B cell (primary cell): Measurements from ENCODE around the gene ZNF580. TPM values are rescaled to one million over a fixed set of nuclear protein-coding genes. Genes with fewer than 3 reads are reported as not detected.

Experiments used
- ATAC-seq: fragments of 200-7000 bp; cut with Tn5 transposase; one replicate; pipeline ENCODE4 v1.10.0; 2021; ENCODE audit warnings: low read depth, mild to moderate bottlenecking, moderate number of reproducible peaks, moderate library complexity
- CTCF ChIA-PET: fragments of 350-600 bp; sonication (Branson Sonifier 250); formaldehyde crosslinking; loops from one replicate; lab custom pipeline; 2021; ENCODE audit warnings: antibody characterized with exemption, inconsistent platforms; lab: Charles Lee
- POLR2A ChIA-PET: fragments of 350-600 bp; sonication (Branson Sonifier 250); formaldehyde crosslinking; loops from one replicate; lab custom pipeline; 2021; ENCODE audit warnings: antibody characterized with exemption; lab: Charles Lee
- DNase-seq: peaks from one replicate; pipeline ENCODE4 v3.0.0; 2013
- H2AFZ ChIP-seq: 2 replicates; pipeline ENCODE4 v1.6.1; 2012; ENCODE audit warnings: mild to moderate bottlenecking, low read depth, low read length; ENCODE audit not compliant: insufficient read depth, poor library complexity, severe bottlenecking
- H3K27ac ChIP-seq, 2 donors: 1 replicate in 1 of 2; 2 replicates in 1 of 2; pipeline ENCODE4 v1.5.1; 2012 to 2013; ENCODE audit warnings: low read length in 2 of 2, mild to moderate bottlenecking in 2 of 2, moderate library complexity in 1 of 2
- H3K27me3 ChIP-seq, 4 experiments: fragments of 200-600 bp in 1 of 4; sonication (generic) in 1 of 4; replicated peaks in 1 of 4; 1 replicate in 2 of 4; 2 replicates in 2 of 4; pipeline versions ENCODE4 v1.6.1 to v1.7.0; 2013 to 2016; ENCODE audit warnings: low read length in 3 of 4, mild to moderate bottlenecking in 2 of 4, mixed read lengths in 1 of 4, moderate library complexity in 1 of 4; ENCODE audit not compliant: insufficient read depth in 4 of 4, control insufficient read depth in 3 of 4; ENCODE audit errors: control extremely low read depth in 1 of 4
- H3K36me3 ChIP-seq, 2 experiments: replicated peaks in 1 of 2; 1 replicate in 1 of 2; 2 replicates in 1 of 2; pipeline versions ENCODE4 v1.6.1 to v1.7.1; 2013; ENCODE audit warnings: low read length in 1 of 2; ENCODE audit not compliant: insufficient read depth in 2 of 2, control insufficient read depth in 1 of 2; ENCODE audit errors: control extremely low read depth in 1 of 2, extremely low read depth in 1 of 2
- H3K4me1 ChIP-seq, 2 donors: fragments of 200-600 bp in 1 of 2; sonication (generic) in 1 of 2; 1 replicate in 1 of 2; 2 replicates in 1 of 2; pipeline versions ENCODE4 v1.5.1 to v1.6.1; 2013 to 2017; ENCODE audit warnings: low read length in 2 of 2; ENCODE audit not compliant: control insufficient read depth in 2 of 2, insufficient read depth in 2 of 2
- H3K4me2 ChIP-seq: replicated peaks from 2 replicates; pipeline ENCODE3; 2012; ENCODE audit warnings: mild to moderate bottlenecking, low read depth, low read length; ENCODE audit not compliant: poor library complexity, severe bottlenecking
- H3K4me3 ChIP-seq, 5 experiments: fragments of 200-600 bp in 1 of 5; sonication (generic) in 1 of 5; 1 replicate in 3 of 5; 2 replicates in 2 of 5; pipeline versions ENCODE4 v1.5.1 to v1.7.0; 2011 to 2016; ENCODE audit warnings: low read length in 4 of 5, mild to moderate bottlenecking in 4 of 5, low read depth in 2 of 5, control low read depth in 1 of 5, moderate library complexity in 1 of 5; ENCODE audit not compliant: insufficient read depth in 1 of 5; ENCODE audit errors: control extremely low read depth in 1 of 5, extremely low read depth in 1 of 5
- H3K79me2 ChIP-seq: fragments of 200-600 bp; sonication (generic); one replicate; pipeline ENCODE4 v1.6.0; 2016; ENCODE audit warnings: low read length; ENCODE audit not compliant: control insufficient read depth, insufficient read depth
- H3K9ac ChIP-seq: fragments of 200-600 bp; sonication (generic); 2 replicates; pipeline ENCODE4 v1.6.1; 2017; ENCODE audit warnings: mild to moderate bottlenecking, low read length, moderate library complexity
- H3K9me3 ChIP-seq, 3 donors: one replicate each; pipeline versions ENCODE4 v1.6.1 to v1.7.1; 2013; ENCODE audit warnings: low read length in 2 of 3; ENCODE audit not compliant: control insufficient read depth in 2 of 3, insufficient read depth in 1 of 3; ENCODE audit errors: control extremely low read depth in 1 of 3
- H4K20me1 ChIP-seq: 2 replicates; pipeline ENCODE4 v1.6.0; 2012; ENCODE audit warnings: mild to moderate bottlenecking, low read length; ENCODE audit not compliant: insufficient read depth, control insufficient read depth, poor library complexity, severe bottlenecking
- H3K27ac Mint-ChIP-seq: one replicate; pipeline ENCODE4 v1.8.0; 2021; ENCODE audit warnings: mixed read lengths
- H3K27me3 Mint-ChIP-seq: one replicate; pipeline ENCODE4 v1.8.0; 2021; ENCODE audit warnings: mixed read lengths
- H3K4me1 Mint-ChIP-seq: one replicate; pipeline ENCODE4 v1.8.0; 2021; ENCODE audit warnings: mixed read lengths
- H3K4me3 Mint-ChIP-seq: one replicate; pipeline ENCODE4 v1.8.0; 2021; ENCODE audit warnings: mixed read lengths
- H3K9me3 Mint-ChIP-seq: one replicate; pipeline ENCODE4 v1.8.0; 2022; ENCODE audit warnings: mixed read lengths; ENCODE audit not compliant: insufficient read depth
- EZH2 ChIP-seq: IDR thresholded peaks from 2 replicates; pipeline ENCODE4 v1.6.1; 2012; ENCODE audit warnings: borderline replicate concordance, low read depth, mild to moderate bottlenecking, moderate library complexity, low read length; ENCODE audit not compliant: insufficient read depth, poor library complexity, severe bottlenecking
- WGBS: methylation state at CpG from one replicate; pipeline ENCODE4 v1.1.5; 2013; ENCODE audit warnings: missing lambda C conversion rate; ENCODE audit not compliant: insufficient coverage; 5-methylcytosine and 5-hydroxymethylcytosine counted together
- intact Hi-C: fragments of 100-400 bp; cut with micrococcal nuclease; formaldehyde crosslinking; loops from one replicate; pipeline ENCODE4 v1.10.0; 2022
- polyA plus RNA-seq: library from polyadenylated mRNA; depleted of rRNA; stranded (reverse); fragments of >200 nt; gene quantifications from 2 replicates; pipeline ENCODE4 v1.2.3, GENCODE V29; 2012
- total RNA-seq, 2 donors: library from RNA; stranded (reverse); fragments of 120-200 nt in 1 of 2; gene quantifications; 1 replicate in 1 of 2; 2 replicates in 1 of 2; pipeline versions ENCODE4 v1.2.3 to v1.2.4, GENCODE V29; 2013 to 2022
- TF ChIP-seq, protein P1 (sequence below): fragments of 200-600 bp; IDR thresholded peaks from one replicate; pipeline ENCODE4 v1.8.0; 2022; ENCODE audit warnings: antibody characterized with exemption, mild to moderate bottlenecking

The ZNF580 gene
- total and polyA plus RNA-seq, 2 donors (not counting 1 experiment from before 2014, with no cell fraction given): 69.8 to 101 TPM

- peaks cover 82% of the 10 kb centered on the region for H4K20me1 ChIP-seq
- H3K27ac Mint-ChIP-seq: no peak overlapping the region
Observed at GRCh38 chr19:55689411-55690108, 48.8 kb downstream of the ZNF580 start.

More at GRCh38 chr19:55689411-55690108, 48.8 kb downstream of the ZNF580 start:
- WGBS: 99% methylated on average over 32 of the region's 35 CpGs
- Histone ChIP-seq H3K9ac (no peak overlapping the region), H3K36me3 (peaks cover 0 to 89% of the 10 kb centered on the region in 2 experiments), H3K79me2 (peaks cover 58% of the 10 kb centered on the region), H3K9me3 (no peaks in the 10 kb centered on the region), H3K27ac (no peak overlapping the region), H3K4me1 (peaks cover 9 to 30% of the 10 kb centered on the region in 2 donors), H3K4me2 (no peak overlapping the region), H3K27me3 (no peaks in the 10 kb centered on the region), H3K4me3 (no peak overlapping the region), H2AFZ (no peak overlapping the region)
- DNase-seq (no peak), ATAC-seq (no peak)
- no peak overlapping the region for H3K4me3 Mint-ChIP-seq
- TF ChIP-seq, protein P1, sequence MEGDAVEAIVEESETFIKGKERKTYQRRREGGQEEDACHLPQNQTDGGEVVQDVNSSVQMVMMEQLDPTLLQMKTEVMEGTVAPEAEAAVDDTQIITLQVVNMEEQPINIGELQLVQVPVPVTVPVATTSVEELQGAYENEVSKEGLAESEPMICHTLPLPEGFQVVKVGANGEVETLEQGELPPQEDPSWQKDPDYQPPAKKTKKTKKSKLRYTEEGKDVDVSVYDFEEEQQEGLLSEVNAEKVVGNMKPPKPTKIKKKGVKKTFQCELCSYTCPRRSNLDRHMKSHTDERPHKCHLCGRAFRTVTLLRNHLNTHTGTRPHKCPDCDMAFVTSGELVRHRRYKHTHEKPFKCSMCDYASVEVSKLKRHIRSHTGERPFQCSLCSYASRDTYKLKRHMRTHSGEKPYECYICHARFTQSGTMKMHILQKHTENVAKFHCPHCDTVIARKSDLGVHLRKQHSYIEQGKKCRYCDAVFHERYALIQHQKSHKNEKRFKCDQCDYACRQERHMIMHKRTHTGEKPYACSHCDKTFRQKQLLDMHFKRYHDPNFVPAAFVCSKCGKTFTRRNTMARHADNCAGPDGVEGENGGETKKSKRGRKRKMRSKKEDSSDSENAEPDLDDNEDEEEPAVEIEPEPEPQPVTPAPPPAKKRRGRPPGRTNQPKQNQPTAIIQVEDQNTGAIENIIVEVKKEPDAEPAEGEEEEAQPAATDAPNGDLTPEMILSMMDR: no peak
- TF ChIP-seq EZH2: no peak
- POLR2A ChIA-PET: no interaction called here
- H3K4me1 Mint-ChIP-seq: peaks cover 33% of the 10 kb centered on the region
- intact Hi-C loops: no loop called here
- no peaks in the 10 kb centered on the region for H3K27me3 Mint-ChIP-seq
- H3K9me3 Mint-ChIP-seq: no peaks in the 10 kb centered on the region
- CTCF ChIA-PET: no interaction called here
